GM11168 (cell line): Measurements from ENCODE around the gene KIF13A.
"Not testable (repeated sequence)": the region's sequence is repeated elsewhere in the genome, so short reads cannot be mapped to it uniquely, and the experiment has no call there.

Experiments used
- in situ Hi-C: fragments of 300-500 bp; cut with MboI; formaldehyde crosslinking; loops from one replicate; pipeline ENCODE4 v1.12.0; 2022; ENCODE audit warnings: low sequenced_read_pairs; ENCODE audit not compliant: unreplicated experiment

The KIF13A gene

GRCh38 chr6:17817763-17818162 lies 169.7 kb downstream of the KIF13A start:
- in situ Hi-C loops = loop anchor here (25.0 kb wide), 1 partner anchor 655 kb away; no protein-coding TSS in a partner anchor

DNA sequence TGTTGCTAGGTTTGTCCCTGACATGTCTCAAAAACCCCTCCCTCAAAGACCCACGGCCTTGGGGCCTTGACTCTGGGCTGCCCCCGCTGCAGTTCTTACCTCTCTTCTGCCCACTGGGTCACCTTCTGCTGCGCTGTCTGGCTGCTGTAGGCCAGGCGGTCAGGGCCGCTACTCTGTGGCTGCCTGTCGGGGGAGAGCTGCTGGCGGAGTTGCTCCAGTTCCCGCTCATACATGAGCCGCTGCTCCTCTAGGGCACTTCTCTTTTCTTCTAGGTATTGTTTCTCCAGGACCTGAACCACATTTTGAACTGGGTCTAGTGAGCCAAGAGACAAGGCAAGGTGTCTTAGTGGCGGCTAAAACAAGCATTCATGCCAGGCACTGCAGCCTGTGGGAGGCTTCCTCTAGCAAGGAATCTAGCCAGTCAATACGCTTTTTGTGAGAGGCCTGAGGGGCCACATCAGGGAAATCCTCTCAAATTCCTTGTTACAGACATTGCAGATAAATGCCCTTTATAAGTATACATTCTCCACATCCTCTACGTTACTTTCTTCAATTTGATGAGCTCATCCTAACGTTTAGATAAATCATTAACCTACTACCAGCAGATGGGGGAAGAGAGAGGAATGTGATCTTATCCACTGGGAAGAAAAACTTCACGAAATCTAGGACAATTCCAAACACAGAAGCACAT lies 170.4 kb downstream of the KIF13A start:
- in situ Hi-C loops = loop anchor here (25.0 kb wide), 1 partner anchor 655 kb away; no protein-coding TSS in a partner anchor

DNA sequence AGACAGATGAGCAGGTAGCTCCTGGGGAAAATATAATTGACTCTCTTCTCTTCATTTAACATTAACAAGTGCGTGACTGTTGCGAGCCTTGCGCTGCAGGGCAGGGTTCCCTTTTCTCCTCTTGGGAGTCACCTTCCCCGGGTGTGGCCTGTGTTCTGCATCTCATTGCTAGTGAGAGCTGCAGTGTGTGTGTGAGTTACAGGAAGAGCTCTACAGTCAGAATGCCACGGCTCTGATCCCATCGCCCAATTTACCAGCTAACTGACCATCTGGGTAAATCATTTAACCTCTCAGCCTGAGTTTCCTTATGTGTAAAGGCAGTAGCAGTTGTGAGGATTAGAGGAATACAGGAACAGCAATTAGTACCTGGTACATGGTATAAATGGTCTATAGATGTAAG lies 173.9 kb downstream of the KIF13A start:
- in situ Hi-C loops = loop anchor here (25.0 kb wide), 1 partner anchor 651 kb away; no protein-coding TSS in a partner anchor

DNA sequence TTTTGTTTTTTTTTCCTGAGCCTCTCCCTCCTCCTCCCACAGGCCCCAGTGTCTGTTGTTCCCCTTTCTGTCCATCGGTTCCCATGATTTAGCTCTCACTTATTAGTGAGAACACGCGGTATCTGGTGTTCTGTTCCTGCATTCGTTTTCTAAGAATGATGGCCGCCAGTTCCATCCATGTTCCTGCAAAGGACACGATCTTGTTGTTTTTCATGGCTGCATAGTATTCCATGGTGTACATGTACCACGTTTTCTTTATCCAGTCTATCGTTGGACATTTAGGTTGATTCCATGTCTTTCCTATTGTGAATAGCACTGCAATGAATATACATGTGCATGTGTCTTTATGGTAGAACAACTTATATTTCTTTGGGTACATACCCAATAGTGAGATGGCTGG lies 175.1 kb downstream of the KIF13A start:
- in situ Hi-C loops = loop anchor here (25.0 kb wide), 1 partner anchor 650 kb away; no protein-coding TSS in a partner anchor

GRCh38 chr6:17808609-17809008 lies 178.8 kb downstream of the KIF13A start:
- in situ Hi-C loops = loop anchor here (5.0 to 25.0 kb wide), 2 partner anchors 216 to 646 kb away; no protein-coding TSS in a partner anchor

GRCh38 chr6:17807431-17807830 lies 180.0 kb downstream of the KIF13A start:
- in situ Hi-C loops = loop anchor here (5.0 to 25.0 kb wide), 2 partner anchors 215 to 645 kb away; no protein-coding TSS in a partner anchor

DNA sequence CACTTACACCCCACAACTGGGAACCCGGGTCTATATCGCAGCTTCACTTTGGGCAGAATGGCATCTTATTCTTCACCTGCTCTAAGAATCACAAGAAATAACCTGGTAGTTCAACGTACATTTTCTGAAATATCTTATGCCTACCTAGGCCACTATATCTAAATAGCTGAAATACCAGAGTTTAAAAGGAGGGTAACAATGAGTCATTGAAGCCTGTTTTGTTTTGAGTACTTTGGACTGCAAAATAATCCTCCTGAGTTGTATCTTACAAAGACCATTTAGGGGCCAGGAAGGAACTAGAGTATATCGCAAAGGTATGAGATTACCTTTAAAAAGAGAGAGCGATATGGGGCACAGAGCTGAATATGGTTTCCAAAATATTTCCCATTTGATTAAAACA lies 184.0 kb downstream of the KIF13A start:
- in situ Hi-C loops = loop anchor here (25.0 kb wide), 1 partner anchor 641 kb away; no protein-coding TSS in a partner anchor

GRCh38 chr6:17798477-17799154 lies 188.8 kb downstream of the KIF13A start:
- in situ Hi-C loops = no loop called here

DNA sequence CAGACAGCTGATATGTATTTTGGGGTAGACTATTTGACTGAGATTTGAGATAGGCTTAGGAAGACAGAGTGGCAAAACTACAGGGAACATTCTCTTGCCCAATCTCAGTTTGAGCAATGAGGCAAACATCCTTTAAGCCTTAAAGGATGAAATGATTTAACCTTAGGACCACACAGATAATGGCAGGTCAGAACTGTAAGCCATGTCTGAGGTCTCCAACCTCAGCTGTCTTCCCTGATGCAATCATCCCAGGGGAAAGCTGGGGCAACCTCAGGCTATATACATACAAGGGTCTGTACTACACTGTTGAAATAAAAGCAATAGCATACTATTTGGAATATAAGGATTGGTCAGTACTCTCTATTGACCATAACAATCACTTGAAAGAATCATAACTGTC lies 196.9 kb downstream of the KIF13A start:
- in situ Hi-C loops = no loop called here

DNA sequence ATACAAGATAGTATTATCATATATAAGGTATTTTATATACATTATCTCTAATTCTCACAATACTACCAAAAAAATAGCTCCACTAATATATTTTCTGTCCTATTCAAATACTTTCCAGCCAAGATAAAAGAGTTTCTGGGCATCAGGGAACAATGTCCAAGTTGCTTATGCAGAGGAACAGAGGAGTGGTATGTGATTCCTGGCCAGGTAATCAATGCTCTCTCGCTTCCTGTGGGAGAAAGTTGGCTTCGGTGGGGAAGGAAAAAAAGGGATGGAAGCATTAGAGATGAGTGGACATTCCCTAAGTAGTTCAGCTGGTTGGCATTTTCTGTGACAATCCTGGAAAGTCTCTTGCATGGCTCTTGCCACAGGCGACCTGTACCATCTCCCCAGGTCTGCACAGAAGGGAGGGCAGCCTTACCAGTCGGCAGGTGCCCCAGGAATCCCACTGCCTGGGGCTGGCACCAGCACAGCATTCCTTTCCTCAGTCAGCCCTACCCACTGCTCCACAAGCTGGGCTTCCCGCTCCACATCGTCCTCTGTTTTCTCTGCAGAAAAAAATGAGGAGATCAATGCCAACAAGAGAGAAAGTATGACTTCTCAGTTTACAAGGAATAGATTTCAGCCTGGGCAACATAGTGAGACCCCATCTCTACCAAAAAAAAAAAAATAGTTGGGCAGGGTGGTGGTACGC lies 202.2 kb downstream of the KIF13A start:
- in situ Hi-C loops = no loop called here

DNA sequence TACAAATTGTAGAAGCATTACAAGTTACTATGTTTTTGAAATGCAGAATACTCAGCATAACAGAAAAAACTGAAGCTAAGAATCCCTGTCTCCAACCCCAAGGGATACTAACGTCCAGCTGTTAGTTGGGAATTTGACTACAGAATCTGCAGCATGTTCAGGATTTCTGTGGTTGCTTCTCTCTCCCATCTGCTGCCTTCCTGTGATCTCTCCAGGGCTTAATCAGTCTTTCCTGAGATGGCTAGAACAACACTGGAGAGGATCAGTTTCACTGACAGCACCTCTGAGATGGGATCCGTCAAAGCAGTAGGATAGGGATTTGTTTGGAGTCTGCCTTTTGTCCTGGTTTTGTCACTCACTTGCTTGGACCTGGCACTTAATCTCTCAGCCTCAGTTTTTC lies 207.4 kb downstream of the KIF13A start:
- in situ Hi-C loops = no loop called here

DNA sequence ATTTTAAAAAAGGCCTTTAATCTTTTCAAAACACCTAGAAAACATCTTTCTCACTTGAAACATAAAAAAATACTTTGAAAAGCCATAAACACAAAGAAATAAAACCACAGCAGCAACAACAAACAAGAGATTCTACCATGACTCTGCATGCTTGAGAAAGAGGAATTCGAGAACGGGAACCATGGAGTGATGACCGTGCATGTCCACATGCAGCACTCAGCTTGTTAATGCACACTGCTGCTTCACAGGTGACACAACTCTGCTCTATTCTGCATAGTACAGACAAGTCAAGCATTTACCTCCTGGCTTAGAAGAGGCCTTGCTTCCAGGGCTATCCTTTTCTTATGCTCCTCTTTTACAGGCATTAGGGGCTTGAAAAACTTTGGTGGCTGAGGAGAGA lies 215.8 kb downstream of the KIF13A start:
- in situ Hi-C loops = no loop called here

GRCh38 chr6:17768881-17769280 lies 218.6 kb downstream of the KIF13A start:
- in situ Hi-C loops = no loop called here

DNA sequence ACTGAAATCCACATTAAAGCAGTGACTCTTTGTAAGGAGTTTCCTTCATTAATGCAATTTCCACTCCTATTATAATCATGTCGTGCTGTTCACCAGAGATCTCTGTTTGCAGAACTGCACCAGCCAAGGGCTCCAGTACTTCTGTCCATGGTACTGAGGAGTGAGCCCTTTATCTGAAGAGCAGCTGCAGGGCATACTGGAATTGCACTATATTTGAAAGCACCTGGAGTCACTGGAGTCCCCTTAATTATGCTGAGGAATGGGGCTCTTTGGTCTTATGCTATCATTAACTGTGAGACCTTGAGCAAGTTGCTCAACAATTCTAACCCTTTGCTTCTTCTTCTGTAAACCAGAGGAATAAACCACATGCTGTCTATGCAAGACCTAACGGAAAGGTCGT lies 219.0 kb downstream of the KIF13A start:
- in situ Hi-C loops = no loop called here

GRCh38 chr6:17762651-17763050 lies 224.8 kb downstream of the KIF13A start:
- in situ Hi-C loops = no loop called here

- in situ Hi-C loops = no loop called here
These were observed 229.3 kb downstream of the KIF13A start for GRCh38 chr6:17758119-17758518.

DNA sequence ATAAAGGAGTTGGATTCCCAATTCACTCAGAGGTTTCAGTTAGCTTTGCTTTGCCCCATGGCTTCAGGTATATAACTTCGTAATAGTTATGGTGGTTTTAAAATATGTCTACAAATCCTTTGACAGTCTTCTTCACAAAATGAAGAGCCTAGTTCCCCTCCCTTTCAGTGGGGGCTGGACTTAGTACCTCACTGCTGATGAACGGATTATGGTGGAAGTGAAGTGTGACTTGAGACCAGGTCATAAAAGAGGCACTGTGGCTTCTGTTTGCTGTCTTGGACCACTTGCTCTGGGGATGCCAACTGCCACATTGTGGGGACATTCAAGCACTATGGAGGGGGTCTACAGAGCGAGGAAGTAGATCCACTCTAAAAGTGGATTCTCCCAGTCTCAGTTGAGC lies 233.2 kb downstream of the KIF13A start:
- in situ Hi-C loops = no loop called here

GRCh38 chr6:17745324-17745723 lies 242.1 kb downstream of the KIF13A start:
- in situ Hi-C loops = not testable (repeated sequence)

- in situ Hi-C loops = not testable (repeated sequence)
These were observed 242.6 kb downstream of the KIF13A start for GRCh38 chr6:17744757-17745308.

- in situ Hi-C loops = no loop called here
These were observed 243.2 kb downstream of the KIF13A start for GRCh38 chr6:17744019-17744756.
